ENCODE data around the gene LCN2. TPM values are rescaled to one million over a fixed set of nuclear protein-coding genes. Genes with fewer than 3 reads are reported as not detected.

The LCN2 gene
- total and polyA plus RNA-seq, 7 experiments from 2014 or later = not detected

DNA sequence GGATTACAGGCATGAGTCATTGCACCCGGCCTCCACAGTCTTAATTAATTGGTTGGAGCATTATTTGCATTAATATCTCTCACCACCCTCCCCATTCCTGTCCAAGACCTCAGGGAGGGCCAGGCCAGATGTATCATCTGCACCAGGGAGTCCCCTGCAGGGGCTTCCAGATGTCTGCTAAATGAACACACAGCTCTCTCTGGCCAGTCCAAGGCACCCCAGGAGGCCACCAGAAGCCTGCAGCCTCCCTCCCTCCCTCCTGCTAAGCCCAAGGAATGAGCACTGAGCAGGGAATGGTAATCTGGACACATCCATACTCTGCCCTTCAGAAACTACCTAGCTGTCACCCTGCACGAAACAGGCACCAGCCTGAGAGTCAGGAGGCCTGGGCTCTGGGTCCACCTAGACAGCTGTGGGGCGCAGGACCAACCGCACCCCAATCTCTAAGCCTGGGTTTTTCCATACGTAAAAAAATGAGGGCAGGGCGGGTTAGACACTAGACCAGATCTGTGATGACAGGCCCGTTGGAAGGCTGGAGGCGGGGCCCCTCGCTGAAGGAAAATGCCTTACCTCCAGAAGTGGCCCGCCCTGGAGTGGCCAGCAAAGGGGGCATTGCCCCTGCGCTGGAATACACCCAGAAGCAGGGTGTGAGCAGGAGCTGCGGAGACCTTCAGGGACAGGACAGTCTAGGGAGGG, 33.8 kb downstream of the LCN2 start:
- H3K27ac Mint-ChIP-seq = no peak overlapping the region
- ChIA-PET CTCF (no interaction called here), POLR2A (interaction anchor here (0.9 kb wide), 1 partner anchor 13 kb away, joined by 3 read pairs; no protein-coding TSS in a partner anchor)
- H3K36me3 Mint-ChIP-seq = peaks cover 5 to 46% (median 30%) of the 10 kb centered on the region in 5 donors
- Histone ChIP-seq H3K4me3 (ENCODE audit: low read length) (no peak overlapping the region), H3K9me3 (ENCODE audit: control insufficient read depth in 2 of 3, low read length in 3 of 3) (peaks cover 0 to 5% (median 0%) of the 10 kb centered on the region in 3 experiments), H3K27ac (ENCODE audit: low read depth, low read length) (no peak overlapping the region), H3K36me3 (ENCODE audit: control insufficient read depth in 2 of 3, insufficient read depth in 3 of 3, low read length in 3 of 3) (peaks cover 11 to 76% (median 13%) of the 10 kb centered on the region in 3 experiments), H3K27me3 (ENCODE audit: control insufficient read depth in 2 of 2, insufficient read depth in 2 of 2, low read length in 2 of 2) (no peaks in the 10 kb centered on the region), H3K4me1 (ENCODE audit: control insufficient read depth in 2 of 2, insufficient read depth in 2 of 2, low read length in 2 of 2) (no peaks in the 10 kb centered on the region)
- intact Hi-C loops (cut with micrococcal nuclease) = no loop called here
- H3K27me3 Mint-ChIP-seq = no peaks in the 10 kb centered on the region
- H3K4me3 Mint-ChIP-seq = no peak overlapping the region
- peaks cover 5 to 13% (median 8%) of the 10 kb centered on the region in 7 donors for H3K4me1 Mint-ChIP-seq
- DNase-seq (no peak), ATAC-seq (no peak)
- H3K9me3 Mint-ChIP-seq = peaks cover 0 to 2% (median 0%) of the 10 kb centered on the region in 11 donors

DNA sequence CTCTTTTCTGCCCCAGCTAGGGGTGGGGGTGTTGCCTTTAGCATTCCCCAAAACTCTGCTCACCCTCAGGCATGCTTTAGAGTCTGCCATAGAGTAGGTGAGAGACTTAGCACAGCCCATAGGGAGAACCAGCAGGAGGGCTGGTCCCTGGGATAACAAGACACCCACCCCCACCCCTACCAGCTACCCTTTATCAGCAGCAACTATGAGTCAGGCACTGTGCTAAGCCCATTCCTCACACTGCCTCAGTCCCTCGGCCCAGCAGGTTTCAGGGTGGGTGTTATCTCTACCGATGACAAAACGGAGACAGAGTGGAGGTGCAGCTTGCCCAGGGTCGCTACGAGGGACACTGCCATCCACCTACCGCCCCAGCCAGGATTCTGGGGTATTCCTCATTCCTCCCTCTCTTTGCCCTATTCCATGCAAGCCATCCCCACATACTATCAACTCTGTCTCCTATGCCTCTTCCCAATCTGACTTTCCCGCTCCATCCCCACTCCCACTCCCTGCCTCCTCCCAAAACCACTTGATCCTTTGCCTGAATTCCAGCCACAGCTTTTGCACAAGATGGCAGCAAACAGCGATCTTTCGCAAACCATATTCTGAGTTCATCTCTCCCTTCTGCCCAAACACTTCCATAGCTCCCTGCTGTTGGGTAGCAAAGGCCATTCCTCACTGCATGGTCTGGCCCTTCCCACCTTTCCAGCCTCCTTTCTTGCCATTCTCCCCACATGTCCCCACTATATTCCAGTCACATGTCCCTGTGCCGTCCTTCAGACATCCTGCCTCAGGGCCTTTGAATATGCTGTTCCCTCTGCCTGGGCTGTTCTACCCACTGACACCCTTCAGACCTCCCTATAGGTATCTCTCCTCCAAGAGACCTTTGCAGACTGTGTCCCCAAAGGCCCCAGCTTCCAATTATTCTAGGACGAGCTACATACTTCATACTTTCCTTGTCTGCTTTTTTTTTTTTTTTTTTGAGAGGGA, 37.0 kb downstream of the LCN2 start:
- H3K36me3 ChIP-seq (ENCODE audit: control insufficient read depth in 2 of 3, insufficient read depth in 3 of 3, low read length in 3 of 3) = peaks cover 0 to 68% (median 5%) of the 10 kb centered on the region in 3 experiments
- no peak overlapping the region for H3K4me3 Mint-ChIP-seq
- peaks cover 0 to 32% (median 26%) of the 10 kb centered on the region in 5 donors for H3K36me3 Mint-ChIP-seq
- CTCF ChIA-PET = interaction anchor here (0.8 kb wide), 1 partner anchor 13 kb away, joined by 3 read pairs; no protein-coding TSS in a partner anchor
- no peak for DNase-seq
- no peaks in the 10 kb centered on the region for H3K9me3 ChIP-seq (ENCODE audit: control insufficient read depth in 2 of 3, low read length in 3 of 3)
- no peaks in the 10 kb centered on the region for H3K27me3 Mint-ChIP-seq
- peak overlapping the region in 1 of 9 donors; percentile 75 for H3K27ac Mint-ChIP-seq
- H3K27me3 ChIP-seq (ENCODE audit: control insufficient read depth in 2 of 2, insufficient read depth in 2 of 2, low read length in 2 of 2) = no peaks in the 10 kb centered on the region
- no peak overlapping the region for H3K4me3 ChIP-seq (ENCODE audit: low read length)
- no peak for ATAC-seq
- H3K4me1 Mint-ChIP-seq = peaks cover 13 to 32% (median 25%) of the 10 kb centered on the region in 7 donors
- H3K9me3 Mint-ChIP-seq = peaks cover 0 to 2% (median 0%) of the 10 kb centered on the region in 11 donors
- POLR2A ChIA-PET = interaction anchor here (0.6 to 1.5 kb wide), 4 partner anchors 13 to 81 kb away, joined by 3 to 6 read pairs (median 4); no protein-coding TSS in a partner anchor
- H3K27ac ChIP-seq (ENCODE audit: low read depth, low read length) = no peak overlapping the region
- intact Hi-C loops (cut with micrococcal nuclease) = no loop called here
- peaks cover 12% of the 10 kb centered on the region in 2 donors for H3K4me1 ChIP-seq (ENCODE audit: control insufficient read depth in 2 of 2, insufficient read depth in 2 of 2, low read length in 2 of 2)

DNA sequence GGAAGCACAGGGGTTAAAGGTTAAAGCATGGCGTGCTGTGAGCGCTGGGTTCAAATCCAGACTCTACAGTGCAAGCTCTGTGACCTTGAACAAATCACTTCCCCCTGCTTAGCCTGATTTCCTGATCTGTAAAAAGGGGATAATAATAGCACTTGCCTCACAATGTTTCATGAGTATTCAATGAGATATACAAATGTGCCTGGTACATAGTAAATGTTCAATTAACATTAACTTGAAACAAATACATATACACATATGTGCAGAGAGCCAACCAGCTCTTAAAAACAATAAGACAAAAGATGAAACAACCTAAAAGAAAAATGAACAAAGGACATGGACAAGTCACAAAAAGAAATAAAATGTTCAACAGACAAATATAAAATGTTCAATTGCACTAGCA, 38.1 kb downstream of the LCN2 start:
- H3K36me3 ChIP-seq (ENCODE audit: control insufficient read depth in 2 of 3, insufficient read depth in 3 of 3, low read length in 3 of 3) = peaks cover 0 to 65% (median 5%) of the 10 kb centered on the region in 3 experiments
- Mint-ChIP-seq H3K4me3 (peak overlapping the region in 1 of 10 donors; percentile 14), H3K4me1 (peaks cover 13 to 32% (median 30%) of the 10 kb centered on the region in 7 donors), H3K36me3 (peaks cover 0 to 27% (median 22%) of the 10 kb centered on the region in 5 donors), H3K27me3 (peaks cover 0 to 4% (median 0%) of the 10 kb centered on the region in 5 donors), H3K9me3 (peaks cover 0 to 2% (median 0%) of the 10 kb centered on the region in 11 donors), H3K27ac (no peak overlapping the region)
- no peak for DNase-seq
- intact Hi-C loops (cut with micrococcal nuclease) = no loop called here
- H3K27ac ChIP-seq (ENCODE audit: low read depth, low read length) = no peak overlapping the region
- no peaks in the 10 kb centered on the region for H3K27me3 ChIP-seq (ENCODE audit: control insufficient read depth in 2 of 2, insufficient read depth in 2 of 2, low read length in 2 of 2)
- ATAC-seq = no peak
- H3K4me3 ChIP-seq (ENCODE audit: low read length) = no peak overlapping the region
- H3K9me3 ChIP-seq (ENCODE audit: control insufficient read depth in 2 of 3, low read length in 3 of 3) = no peaks in the 10 kb centered on the region
- ChIA-PET CTCF (no interaction called here), POLR2A (interaction anchor here (1.0 to 1.5 kb wide), 2 partner anchors 14 to 15 kb away, joined by 3 to 6 read pairs; no protein-coding TSS in a partner anchor)
- peaks cover 12 to 16% of the 10 kb centered on the region in 2 donors for H3K4me1 ChIP-seq (ENCODE audit: control insufficient read depth in 2 of 2, insufficient read depth in 2 of 2, low read length in 2 of 2)

DNA sequence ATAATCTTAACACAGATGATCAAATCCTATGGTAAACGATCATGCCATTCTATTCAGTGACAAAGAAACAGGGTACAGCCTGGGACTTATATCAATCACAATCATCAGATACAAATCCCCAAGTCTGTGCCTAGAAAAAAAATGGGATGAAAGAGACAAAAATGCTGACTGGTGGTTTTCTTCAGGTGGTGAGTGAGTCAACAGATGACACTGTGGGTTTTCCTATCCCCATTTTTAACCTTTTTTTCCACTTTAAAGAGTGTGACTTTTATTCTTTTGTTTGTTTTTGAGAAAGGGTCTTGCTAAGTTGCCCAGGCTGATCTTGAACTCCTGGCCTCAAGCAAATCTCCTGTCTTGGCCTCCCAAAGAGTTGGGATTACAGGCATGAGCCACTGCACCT, 39.0 kb downstream of the LCN2 start:
- ChIA-PET POLR2A (interaction anchor here (0.6 to 1.1 kb wide), 2 partner anchors 13 to 63 kb away, joined by 3 to 6 read pairs; no protein-coding TSS in a partner anchor), CTCF (no interaction called here)
- no peak overlapping the region for H3K27ac ChIP-seq (ENCODE audit: low read depth, low read length)
- Mint-ChIP-seq H3K4me3 (peak overlapping the region in 2 of 10 donors; percentile 38 to 48), H3K9me3 (peaks cover 0 to 2% (median 0%) of the 10 kb centered on the region in 11 donors), H3K27me3 (peaks cover 0 to 8% (median 0%) of the 10 kb centered on the region in 5 donors), H3K36me3 (peaks cover 0 to 23% (median 22%) of the 10 kb centered on the region in 5 donors), H3K27ac (peak overlapping the region in 1 of 9 donors; percentile 5), H3K4me1 (peaks cover 13 to 38% (median 32%) of the 10 kb centered on the region in 7 donors)
- H3K9me3 ChIP-seq (ENCODE audit: control insufficient read depth in 2 of 3, low read length in 3 of 3) = no peaks in the 10 kb centered on the region
- peaks cover 12 to 16% of the 10 kb centered on the region in 2 donors for H3K4me1 ChIP-seq (ENCODE audit: control insufficient read depth in 2 of 2, insufficient read depth in 2 of 2, low read length in 2 of 2)
- H3K4me3 ChIP-seq (ENCODE audit: low read length) = no peak overlapping the region
- ATAC-seq (no peak), DNase-seq (no peak)
- peaks cover 0 to 57% (median 3%) of the 10 kb centered on the region in 3 experiments for H3K36me3 ChIP-seq (ENCODE audit: control insufficient read depth in 2 of 3, insufficient read depth in 3 of 3, low read length in 3 of 3)
- H3K27me3 ChIP-seq (ENCODE audit: control insufficient read depth in 2 of 2, insufficient read depth in 2 of 2, low read length in 2 of 2) = no peaks in the 10 kb centered on the region
- intact Hi-C loops (cut with micrococcal nuclease) = no loop called here

DNA sequence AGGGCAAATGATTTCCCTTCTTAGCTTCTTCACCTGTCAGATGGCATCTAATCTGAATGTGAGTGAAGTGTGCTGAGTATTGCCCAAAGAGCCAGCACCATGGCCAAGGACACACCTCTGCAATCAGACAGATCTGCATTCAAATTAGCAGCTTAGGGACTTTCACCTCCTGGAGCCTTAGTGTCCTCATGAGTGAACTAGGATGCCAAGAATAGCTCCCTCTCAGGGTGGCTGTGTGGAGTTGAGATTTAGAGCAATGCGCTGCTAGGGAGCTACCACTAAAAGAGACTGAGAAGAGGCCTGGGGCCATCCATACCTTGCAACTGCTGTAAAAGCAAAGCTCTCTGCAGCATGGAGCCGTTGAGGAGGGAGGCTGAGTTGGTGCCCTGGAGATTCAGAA, 40.8 kb downstream of the LCN2 start:
- Mint-ChIP-seq H3K4me3 (peak overlapping the region; percentile 78 to 99 (median 94)), H3K27ac (peak overlapping the region in 8 of 9 donors; percentile 3 to 91 (median 68)), H3K27me3 (peaks cover 0 to 10% (median 0%) of the 10 kb centered on the region in 5 donors), H3K9me3 (peaks cover 0 to 2% (median 0%) of the 10 kb centered on the region in 11 donors), H3K36me3 (peaks cover 0 to 20% (median 18%) of the 10 kb centered on the region in 5 donors), H3K4me1 (peaks cover 13 to 39% (median 33%) of the 10 kb centered on the region in 7 donors)
- H3K27ac ChIP-seq (ENCODE audit: low read depth, low read length) = no peak overlapping the region
- H3K27me3 ChIP-seq (ENCODE audit: control insufficient read depth in 2 of 2, insufficient read depth in 2 of 2, low read length in 2 of 2) = no peaks in the 10 kb centered on the region
- peak overlapping the region; percentile 76 for H3K4me3 ChIP-seq (ENCODE audit: low read length)
- ChIA-PET CTCF (interaction anchor here (0.6 to 1.2 kb wide), 2 partner anchors 9 to 18 kb away, joined by 3 to 4 read pairs; no protein-coding TSS in a partner anchor), POLR2A (interaction anchor here (0.5 to 2.1 kb wide), 7 partner anchors 9 to 739 kb away, joined by 3 to 9 read pairs (median 5); partner anchors contain the start of genes BBLN, GOLGA2, LRSAM1 and RPL12)
- ATAC-seq = no peak
- no peak for DNase-seq
- H3K9me3 ChIP-seq (ENCODE audit: control insufficient read depth in 2 of 3, low read length in 3 of 3) = no peaks in the 10 kb centered on the region
- intact Hi-C loops (cut with micrococcal nuclease) = loop anchor here (2.0 to 5.0 kb wide), 4 partner anchors 15 to 132 kb away; partner anchors contain the start of genes COQ4 (in 2 of the 2), TRUB2 (in 2 of the 2), GOLGA2 (in 1 of the 2) and SWI5 (in 1 of the 2)
- peaks cover 0 to 43% (median 0%) of the 10 kb centered on the region in 3 experiments for H3K36me3 ChIP-seq (ENCODE audit: control insufficient read depth in 2 of 3, insufficient read depth in 3 of 3, low read length in 3 of 3)
- peaks cover 12 to 16% of the 10 kb centered on the region in 2 donors for H3K4me1 ChIP-seq (ENCODE audit: control insufficient read depth in 2 of 2, insufficient read depth in 2 of 2, low read length in 2 of 2)

Measured in naive thymus-derived CD4-positive, alpha-beta T cell (primary cell).